Colonic mucosa (tissue), 4 donors: ENCODE results near the gene TTLL10. TPM values are rescaled to one million over a fixed set of nuclear protein-coding genes. Genes with fewer than 3 reads are reported as not detected.

Experiments used
- DNase-seq: peaks from one replicate; pipeline ENCODE4 v3.0.0-alpha.2; 2020
- H3K27ac ChIP-seq: fragments of 200-600 bp; one replicate; pipeline ENCODE4 v1.8.0; 2021
- H3K27me3 ChIP-seq: fragments of 200-600 bp; one replicate; pipeline ENCODE4 v1.8.0; 2021
- H3K36me3 ChIP-seq: fragments of 200-600 bp; one replicate; pipeline ENCODE4 v1.8.0; 2021
- H3K4me1 ChIP-seq: fragments of 200-600 bp; one replicate; pipeline ENCODE4 v1.8.0; 2021; ENCODE audit warnings: mild to moderate bottlenecking
- H3K4me3 ChIP-seq: fragments of 200-600 bp; one replicate; pipeline ENCODE4 v1.8.0; 2021
- H3K9ac ChIP-seq, 2 donors: one replicate each; pipeline ENCODE4 v1.7.0; 2013; ENCODE audit warnings: control low read depth in 2 of 2, low read depth in 2 of 2, low read length in 2 of 2
- H3K9me3 ChIP-seq: fragments of 200-600 bp; one replicate; pipeline ENCODE4 v1.8.0; 2021
- CTCF ChIP-seq: fragments of 200-600 bp; IDR thresholded peaks from one replicate; pipeline ENCODE4 v1.8.0; 2022; ENCODE audit warnings: antibody characterized with exemption, mild to moderate bottlenecking
- intact Hi-C: fragments of 100-400 bp; cut with DNase I; formaldehyde crosslinking; loops from one replicate; pipeline ENCODE4 v1.14.1; 2022
- total RNA-seq, 2 donors: library from RNA; stranded (reverse); fragmentation: NEBNext Ultra II Directional in 1 of 2; extraction: Animal tissue kit (Norgen Biotek cat#: 25700) in 1 of 2; gene quantifications; one replicate each; pipeline ENCODE4 v1.2.1, GENCODE V29; 2021
- donor health status: healthy.
- donor health status: DM: no; HTN: no; CAD: no.
- donor health status: DM: no; HTN: no; CAD: no.

TTLL10 gene
- total RNA-seq, 2 donors from 2014 or later, result 0.64 to 2.3 TPM

- Histone ChIP-seq H3K9ac (no peak overlapping the region), H3K27ac (no peak overlapping the region), H3K4me3 (no peak overlapping the region), H3K27me3 (peaks cover 24% of the 10 kb centered on the region), H3K9me3 (no peaks in the 10 kb centered on the region), H3K36me3 (no peaks in the 10 kb centered on the region), H3K4me1 (no peaks in the 10 kb centered on the region)
- TF ChIP-seq CTCF, result no peak
- intact Hi-C loops, result no loop called here
- no peak for DNase-seq
Measured at GRCh38 chr1:1199961-1200875, 26.5 kb downstream of the TTLL10 start.

GRCh38 chr1:1200876-1201810 lies 27.5 kb downstream of the TTLL10 start:
- Histone ChIP-seq H3K4me1 (peaks cover 1% of the 10 kb centered on the region), H3K4me3 (peak overlapping the region; percentile 27), H3K27me3 (peaks cover 33% of the 10 kb centered on the region), H3K9ac (peak overlapping the region in 1 of 2 donors; percentile 24), H3K9me3 (no peaks in the 10 kb centered on the region), H3K36me3 (no peaks in the 10 kb centered on the region), H3K27ac (no peak overlapping the region)
- intact Hi-C loops, result no loop called here
- DNase-seq, result peak; percentile 54
- TF ChIP-seq CTCF, result no peak

GRCh38 chr1:1202831-1203560 lies 29.3 kb downstream of the TTLL10 start:
- Histone ChIP-seq H3K9ac (no peak overlapping the region), H3K36me3 (no peaks in the 10 kb centered on the region), H3K9me3 (no peaks in the 10 kb centered on the region), H3K27me3 (peaks cover 46% of the 10 kb centered on the region), H3K27ac (no peak overlapping the region), H3K4me3 (no peak overlapping the region), H3K4me1 (peaks cover 4% of the 10 kb centered on the region)
- intact Hi-C loops, result no loop called here
- no peak for TF ChIP-seq CTCF
- no peak for DNase-seq

- Histone ChIP-seq H3K27ac (no peak overlapping the region), H3K36me3 (no peaks in the 10 kb centered on the region), H3K4me3 (no peak overlapping the region), H3K9ac (no peak overlapping the region), H3K27me3 (peaks cover 46% of the 10 kb centered on the region), H3K9me3 (no peaks in the 10 kb centered on the region), H3K4me1 (peaks cover 4% of the 10 kb centered on the region)
- TF ChIP-seq CTCF, result no peak
- intact Hi-C loops, result no loop called here
- no peak for DNase-seq
Measured at GRCh38 chr1:1203561-1204424, 30.1 kb downstream of the TTLL10 start.
